Measurements from ENCODE around the gene HECW1. TPM values are rescaled to one million over a fixed set of nuclear protein-coding genes. Genes with fewer than 3 reads are reported as not detected.

Gene HECW1
- total and polyA plus RNA-seq, 2 of the 8 experiments (the other 6 are each of a cell fraction or from before 2014, with no cell fraction given): 2.9 to 12.7 TPM

DNA sequence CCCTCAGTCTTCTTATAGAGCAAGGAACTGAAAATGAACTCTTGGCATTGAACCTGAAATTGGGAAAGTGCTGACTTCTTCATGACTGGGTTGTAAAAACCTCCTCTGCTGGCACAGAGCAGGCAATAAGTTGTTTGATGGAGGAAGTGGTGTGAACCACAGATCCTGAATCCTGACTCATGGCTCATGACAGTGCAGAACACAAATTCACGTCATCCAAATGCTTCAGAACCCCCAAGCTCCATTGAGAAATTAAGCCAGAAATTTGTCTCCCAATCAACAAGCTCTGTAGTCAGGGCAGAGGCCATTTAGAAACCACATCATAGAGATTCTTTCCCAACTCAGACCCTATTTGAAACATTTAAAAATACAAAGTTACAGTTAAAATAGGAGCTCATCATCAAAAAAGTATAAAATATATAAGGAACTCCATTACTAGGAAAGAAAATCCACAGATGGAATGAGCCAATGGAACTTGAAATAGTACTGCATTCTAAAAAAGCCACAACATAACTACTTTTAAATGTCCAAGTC lies 460.1 kb downstream of the HECW1 start:
- Histone ChIP-seq H2BK12ac (ENCODE audit: low read depth, low read length) (no peak overlapping the region), H3K9me3 (ENCODE audit: insufficient read depth in 2 of 2, low read depth in 1 of 2, low read length in 1 of 2) (no peaks in the 10 kb centered on the region), H3K4me2 (ENCODE audit: insufficient read depth in 1 of 2, low read depth in 2 of 2, low read length in 2 of 2) (no peak overlapping the region), H2BK20ac (ENCODE audit: low read length) (no peak overlapping the region), H3K79me2 (ENCODE audit: control insufficient read depth in 1 of 2, insufficient read depth in 2 of 2, low read length in 2 of 2) (no peaks in the 10 kb centered on the region), H4K91ac (replicated peaks; ENCODE audit: insufficient read length, low read length) (no peak overlapping the region), H3K9ac (replicated peaks in 1 of 4; ENCODE audit: extremely low read depth in 1 of 4, low read depth in 3 of 4, low read length in 3 of 4) (no peak overlapping the region), H3K56ac (replicated peaks; ENCODE audit: insufficient read length, low read depth, low read length) (no peak overlapping the region), H3K4ac (replicated peaks; ENCODE audit: insufficient read length, low read depth, low read length) (no peak overlapping the region), H2BK120ac (replicated peaks; ENCODE audit: low read depth, low read length) (no peak overlapping the region), H3K14ac (ENCODE audit: insufficient read length) (no peak overlapping the region), H3K4me3 (ENCODE audit: extremely low read depth in 1 of 4, insufficient read depth in 2 of 4, low read depth in 3 of 4, low read length in 4 of 4) (no peak overlapping the region), H3K36me3 (ENCODE audit: control insufficient read depth in 2 of 4, insufficient read depth in 4 of 4, low read length in 3 of 4) (no peaks in the 10 kb centered on the region), H3K23ac (ENCODE audit: insufficient read length) (no peak overlapping the region), H2BK15ac (ENCODE audit: low read length) (no peak overlapping the region), H3K27ac (ENCODE audit: low read depth, low read length) (no peak overlapping the region), H4K5ac (ENCODE audit: insufficient read length, low read depth, low read length) (no peak overlapping the region), H2AFZ (ENCODE audit: low read length) (0 out of 2 replicates have a peak overlapping the region, but pooled peaks have one; percentile 9), H4K20me1 (replicated peaks in 1 of 2; ENCODE audit: control insufficient read depth in 1 of 2, insufficient read depth in 2 of 2, low read length in 2 of 2) (no peaks in the 10 kb centered on the region), H3K27me3 (replicated peaks in 1 of 4; ENCODE audit: control insufficient read depth in 3 of 4, extremely low read depth in 1 of 4, insufficient read depth in 3 of 4, low read length in 3 of 4) (no peaks in the 10 kb centered on the region), H3K18ac (ENCODE audit: extremely low read depth, low read length) (no peak overlapping the region), H4K8ac (ENCODE audit: extremely low read depth, insufficient read depth, low read length) (no peak overlapping the region), H3K79me1 (ENCODE audit: low read depth, low read length) (no peaks in the 10 kb centered on the region), H3K4me1 (replicated peaks in 1 of 4; ENCODE audit: control insufficient read depth in 3 of 4, insufficient read depth in 4 of 4, low read length in 3 of 4) (peaks cover 0 to 3% (median under 1%) of the 10 kb centered on the region in 4 experiments; a peak in 1 of 7 replicates), H3K23me2 (ENCODE audit: low read depth, low read length) (no peaks in the 10 kb centered on the region), H2BK5ac (ENCODE audit: low read depth, low read length) (no peak overlapping the region), H2AK5ac (ENCODE audit: low read depth, low read length) (no peak overlapping the region)
- TF ChIP-seq KDM5A (IDR thresholded peaks at IDR 0.05; ENCODE audit: low read length): no peak
- TF ChIP-seq POU5F1 (IDR thresholded peaks at IDR 0.05; ENCODE audit: low read depth, low read length): no peak
- TF ChIP-seq SP1 (IDR thresholded peaks at IDR 0.05; ENCODE audit: low read depth, low read length): no peak
- TF ChIP-seq CHD2 (IDR thresholded peaks at IDR 0.05; ENCODE audit: low read length): no peak
- TF ChIP-seq JUN (IDR thresholded peaks at IDR 0.05; ENCODE audit: low read depth, low read length): no peak
- TF ChIP-seq TEAD4 (IDR thresholded peaks at IDR 0.05; ENCODE audit: low read depth, low read length): no peak
- TF ChIP-seq SIN3A (conservative IDR thresholded peaks at IDR 0.05 in 1 of 2, IDR thresholded peaks at IDR 0.05 in 1 of 2; ENCODE audit: low read depth in 1 of 2, low read length in 2 of 2): no peak
- TF ChIP-seq BACH1 (IDR thresholded peaks at IDR 0.05; ENCODE audit: low read length): no peak
- no peak for TF ChIP-seq CBX8 (IDR thresholded peaks at IDR 0.05; ENCODE audit: borderline replicate concordance, low read depth, low read length)
- no peak for TF ChIP-seq CEBPB (IDR thresholded peaks at IDR 0.05; ENCODE audit: low read depth, low read length)
- POLR2A ChIA-PET (ENCODE audit: partially characterized antibody): interaction anchor here (1.2 kb wide), 1 partner anchor 10 kb away, joined by 4 read pairs; no protein-coding TSS in a partner anchor
- no peak for DNase-seq (ENCODE audit: low read depth in 1 of 2, low spot score in 2 of 2)
- CTCF ChIA-PET (ENCODE audit: partially characterized antibody): interaction anchor here (1.1 to 8.5 kb wide), 4 partner anchors 8 to 266 kb away, joined by 3 to 44 read pairs (median 5); partner anchors contain the start of gene STK17A
- no peak for FAIRE-seq
- WGBS, 2 experiments (ENCODE audit: extremely low coverage in 1 of 2, insufficient coverage in 1 of 2, insufficient read length in 1 of 2, insufficient replicate concordance in 2 of 2, low coverage in 1 of 2, low lambda C conversion rate in 2 of 2, missing lambda C conversion rate in 1 of 2): 92% methylated on average over 1 of the region's 1 CpG; no CpG with 5 or more reads in 1 of the 2 experiments

Data from H1 (cell line).